GM21529 (cell line): ENCODE data around the gene MRTFA.

Experiments
- ATAC-seq: cut with Tn5 transposase; IDR thresholded peaks from one replicate; pipeline ENCODE4 v1.9.1; 2021; ENCODE audit not compliant: unreplicated experiment

MRTFA gene

DNA sequence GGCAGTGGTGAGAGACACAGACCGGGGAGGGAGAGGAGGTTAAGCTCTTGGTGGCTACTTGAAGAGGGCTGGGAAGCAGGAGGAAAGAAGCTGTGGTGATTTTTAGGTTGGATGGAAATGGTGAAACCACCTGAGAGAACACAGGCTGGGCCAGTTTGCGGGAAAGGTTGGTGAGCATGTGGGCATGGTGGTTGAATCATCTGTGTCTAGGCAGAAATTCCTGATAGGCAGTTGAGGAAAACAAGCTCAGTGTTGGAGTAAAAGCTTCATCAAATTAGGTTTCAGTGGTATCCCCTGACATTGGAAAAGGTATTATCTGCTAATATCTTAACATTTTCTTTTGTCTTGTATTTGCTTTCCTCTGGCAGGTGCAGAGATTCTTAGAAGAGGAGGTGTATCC is 270.5 kb downstream of the MRTFA start:
- no peak for ATAC-seq

DNA sequence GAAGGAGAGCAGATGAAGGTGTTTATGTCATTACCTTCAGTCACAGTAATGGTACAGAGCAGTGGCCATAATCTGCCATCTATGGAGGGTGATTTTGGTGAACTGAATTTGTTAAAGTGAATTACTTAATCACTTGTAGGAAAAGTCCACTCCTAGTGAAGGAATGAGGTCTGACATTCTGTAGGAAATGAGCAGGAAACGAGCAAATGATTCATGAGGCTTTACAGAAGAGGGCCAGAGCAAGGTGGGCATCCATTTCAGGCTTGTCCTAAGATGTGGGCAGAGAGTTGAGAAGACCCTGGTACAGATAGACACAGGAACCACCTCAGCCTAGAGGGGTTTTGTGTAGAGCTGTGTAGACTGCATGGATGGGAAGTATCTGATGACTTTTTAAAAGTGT is 272.1 kb downstream of the MRTFA start:
- ATAC-seq, result no peak

- no peak for ATAC-seq
These were observed 273.5 kb downstream of the MRTFA start for GRCh38 chr22:40363059-40363458.

DNA sequence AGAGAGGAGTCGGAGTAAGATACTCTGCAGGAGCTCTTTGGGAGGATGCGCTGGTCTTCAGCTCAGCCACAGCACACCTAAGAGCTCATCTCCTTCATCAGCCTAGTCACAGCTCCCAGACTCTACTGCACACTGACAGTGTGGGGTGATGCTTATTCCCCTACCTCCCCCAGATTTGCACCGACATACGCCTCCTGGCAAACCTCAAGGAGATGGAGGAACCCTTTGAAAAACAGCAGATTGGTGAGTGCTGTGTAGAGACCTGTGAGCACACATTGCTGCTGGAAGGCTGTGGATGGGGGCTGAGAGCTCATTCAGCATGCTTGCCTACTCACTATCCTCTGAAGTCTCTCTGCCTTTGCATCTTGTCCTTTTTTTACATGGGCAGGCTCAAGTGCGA is 275.4 kb downstream of the MRTFA start:
- no peak for ATAC-seq
